H1 (cell line): Measurements from ENCODE around the gene MYL5. TPM values are rescaled to one million over a fixed set of nuclear protein-coding genes. Genes with fewer than 3 reads are reported as not detected.

Experiments
- CTCF ChIP-seq, 3 experiments: IDR thresholded peaks; 1 replicate in 2 of 3; 2 replicates in 1 of 3; pipeline versions ENCODE4 v1.5.1 to v1.6.1; 2011; ENCODE audit warnings: low read length in 3 of 3, mild to moderate bottlenecking in 3 of 3, inconsistent platforms in 2 of 3, low read depth in 1 of 3, moderate library complexity in 1 of 3; ENCODE audit not compliant: insufficient read depth in 1 of 3; ENCODE audit errors: control extremely low read depth in 1 of 3
- NANOG ChIP-seq: IDR thresholded peaks from 2 replicates; pipeline ENCODE4 v1.6.1; 2011; ENCODE audit warnings: low read length, low read depth, mild to moderate bottlenecking, inconsistent platforms; ENCODE audit not compliant: insufficient read depth, poor library complexity, severe bottlenecking
- polyA plus RNA-seq, 7 experiments: library from polyadenylated mRNA; depleted of rRNA in 3 of 7; stranded (reverse) in 5 of 7; unstranded in 2 of 7; fragments of >200 nt in 5 of 7; fragments of 200-250 nt in 2 of 7; gene quantifications; 1 replicate in 5 of 7; 2 replicates in 1 of 7; 4 replicates in 1 of 7; pipeline versions ENCODE4 v1.2.1 to v1.2.3, GENCODE V29; 2011 to 2013; ENCODE audit warnings: missing spikeins in 2 of 7, mixed read lengths in 2 of 7
- total RNA-seq: library from RNA; stranded (reverse); fragmentation: NEBNext Ultra II Directional; extraction: Animal tissue kit (Norgen Biotek cat#: 25700); gene quantifications from 2 replicates; pipeline ENCODE4 v1.2.1, GENCODE V29; 2021

The MYL5 gene
- total and polyA plus RNA-seq, 2 of the 8 experiments (the other 6 are each of a cell fraction or from before 2014, with no cell fraction given), result 5.7 to 6.8 TPM

GRCh38 chr4:700587-701264 is 26.4 kb downstream of the MYL5 start (continued):
- peak in 2 of 3 experiments; percentile 28 to 35; a peak in 2 of 4 replicates for TF ChIP-seq CTCF (IDR thresholded peaks at IDR 0.05; ENCODE audit: control extremely low read depth in 1 of 3, insufficient read depth in 1 of 3, low read depth in 1 of 3, low read length in 3 of 3)
- TF ChIP-seq NANOG, result no peak
